Suppressor macrophage treated with lipopolysaccharide for 1 hour (primary cell): ENCODE results near the gene RFX5.
"Not testable (repeated sequence)": the region's sequence is repeated elsewhere in the genome, so short reads cannot be mapped to it uniquely, and the experiment has no call there.

Experiments
- DNase-seq, 3 donors: peaks; one replicate each; pipeline ENCODE4 v3.0.0-alpha.2; 2020 to 2022

The RFX5 gene

DNA sequence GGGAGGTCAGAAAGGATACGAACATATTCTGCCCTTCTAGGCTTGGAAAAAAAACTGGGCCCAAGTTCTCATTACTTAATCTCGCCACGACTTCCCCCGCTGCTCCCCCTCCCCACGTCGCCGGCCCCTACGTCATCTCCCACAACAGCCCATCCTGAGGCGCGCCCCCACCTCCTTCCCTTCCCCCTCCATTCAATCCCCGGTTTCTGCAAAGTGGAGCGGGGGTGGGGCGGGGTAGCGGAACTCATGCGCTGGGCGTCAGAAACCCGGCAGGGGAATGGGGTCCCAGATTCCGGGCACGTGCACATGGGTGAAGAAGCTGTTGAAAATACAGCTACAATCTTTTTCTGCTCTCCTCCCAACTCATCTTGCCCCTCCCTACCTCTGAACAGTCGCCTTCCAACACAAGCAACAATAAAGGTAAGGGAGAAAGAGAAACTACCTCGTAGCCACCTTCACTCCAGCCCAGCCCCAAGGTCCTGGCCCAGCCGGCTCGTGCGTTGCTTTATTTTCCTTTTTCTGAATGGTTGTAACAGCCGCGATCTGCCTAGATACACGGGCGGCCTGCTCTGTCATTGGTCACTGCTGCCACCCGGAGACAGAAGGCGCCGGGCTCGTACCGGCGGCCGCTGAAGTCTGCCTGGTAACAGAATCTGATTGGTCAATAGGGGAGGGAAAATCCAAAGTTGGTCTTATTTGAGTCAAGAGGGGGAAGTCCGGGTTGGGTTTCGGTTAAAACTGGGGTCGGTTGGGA lies at the start of gene RFX5:
Gene RFX5 (minus strand): TSS at position 484 of the 754 bp plus-strand sequence. CDS start 932 bp downstream, outside the sequence.
- peak; percentile 96 to 99 (median 99) for DNase-seq

DNA sequence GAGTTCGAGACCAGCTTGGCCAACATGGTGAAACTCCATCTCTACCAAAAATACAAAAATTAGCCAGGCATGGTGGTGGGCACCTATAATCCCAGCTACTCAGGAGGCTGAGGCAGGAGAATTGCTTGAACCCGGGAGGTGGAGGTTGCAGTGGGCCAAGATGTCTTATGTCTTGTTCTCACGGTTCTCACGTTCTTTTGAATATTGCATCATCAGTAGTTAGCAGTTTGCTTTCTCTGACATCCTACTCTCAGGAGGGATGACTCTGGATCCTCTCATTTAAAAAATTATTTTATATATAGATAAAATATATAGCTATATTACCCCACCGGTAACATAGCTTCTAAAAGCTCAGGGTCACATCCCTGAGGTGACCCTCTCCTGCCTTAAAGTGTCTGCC lies 49.2 kb upstream of the RFX5 start:
- DNase-seq, result not testable (repeated sequence)

- DNase-seq, result no peak
These were observed 46.5 kb upstream of the RFX5 start for GRCh38 chr1:151393583-151393982.

DNA sequence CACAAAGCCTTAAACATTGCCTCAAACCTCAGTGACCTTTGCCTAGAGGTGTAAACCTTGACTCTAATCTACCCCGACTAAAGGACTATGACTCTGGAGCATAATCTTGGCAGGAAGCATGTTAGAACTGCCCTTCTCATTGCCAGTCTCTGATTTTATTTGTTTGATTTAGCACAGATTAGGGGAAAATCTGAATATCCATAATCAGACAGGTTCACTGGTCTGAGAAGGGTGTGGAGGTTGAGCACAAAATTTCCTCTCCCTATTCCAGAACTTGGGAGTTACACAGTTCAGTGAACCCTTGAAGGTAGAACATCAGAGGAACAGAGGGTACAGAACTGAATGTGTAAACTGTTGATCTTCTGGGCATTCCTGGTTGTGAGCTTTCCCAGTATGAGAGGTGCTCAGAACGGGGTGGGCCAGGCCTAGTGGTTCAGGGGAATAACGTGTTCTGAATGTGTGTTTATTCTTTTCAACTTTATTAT lies 44.1 kb upstream of the RFX5 start:
- no peak for DNase-seq

- not testable (repeated sequence) for DNase-seq
These were observed 43.4 kb upstream of the RFX5 start for GRCh38 chr1:151390221-151391078.

DNA sequence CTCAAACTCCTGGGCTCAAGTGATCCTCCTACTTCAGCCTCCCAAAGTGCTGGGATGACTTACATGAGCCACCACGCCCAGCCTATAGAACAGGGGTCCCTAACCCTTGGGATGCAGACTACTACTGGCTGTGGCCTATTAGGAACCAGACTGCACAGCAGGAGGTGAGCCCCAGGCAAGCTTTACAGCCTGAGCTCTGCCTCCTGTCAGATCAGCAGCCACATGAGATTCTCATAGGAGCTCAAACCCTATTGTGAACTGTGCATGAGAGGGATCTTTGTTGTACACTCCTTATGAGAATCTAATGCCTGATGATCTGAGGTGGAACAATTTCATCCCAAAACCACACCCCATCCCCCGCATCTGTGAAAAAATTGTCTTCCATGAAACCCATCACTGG lies 39.0 kb upstream of the RFX5 start:
- DNase-seq, result no peak

DNA sequence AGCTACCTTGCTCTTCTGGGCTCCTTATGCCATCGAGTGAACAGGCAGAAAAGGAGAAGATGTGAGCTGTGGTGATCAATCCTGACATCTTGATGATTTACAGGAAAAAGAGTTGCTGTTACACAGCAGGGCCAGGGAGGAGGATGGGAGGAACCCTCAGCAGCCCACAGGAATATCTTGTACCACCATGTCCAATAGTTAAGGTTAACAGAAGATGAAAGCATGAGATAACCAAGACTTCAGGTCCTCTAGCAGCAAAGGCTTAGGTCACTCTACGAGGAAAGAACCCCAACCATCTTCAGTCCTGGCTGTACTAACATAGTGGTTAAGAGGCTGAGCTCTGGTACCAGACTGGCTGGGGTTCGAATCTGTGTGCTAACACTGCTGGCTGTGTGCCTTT lies 37.5 kb upstream of the RFX5 start:
- DNase-seq, result no peak

DNA sequence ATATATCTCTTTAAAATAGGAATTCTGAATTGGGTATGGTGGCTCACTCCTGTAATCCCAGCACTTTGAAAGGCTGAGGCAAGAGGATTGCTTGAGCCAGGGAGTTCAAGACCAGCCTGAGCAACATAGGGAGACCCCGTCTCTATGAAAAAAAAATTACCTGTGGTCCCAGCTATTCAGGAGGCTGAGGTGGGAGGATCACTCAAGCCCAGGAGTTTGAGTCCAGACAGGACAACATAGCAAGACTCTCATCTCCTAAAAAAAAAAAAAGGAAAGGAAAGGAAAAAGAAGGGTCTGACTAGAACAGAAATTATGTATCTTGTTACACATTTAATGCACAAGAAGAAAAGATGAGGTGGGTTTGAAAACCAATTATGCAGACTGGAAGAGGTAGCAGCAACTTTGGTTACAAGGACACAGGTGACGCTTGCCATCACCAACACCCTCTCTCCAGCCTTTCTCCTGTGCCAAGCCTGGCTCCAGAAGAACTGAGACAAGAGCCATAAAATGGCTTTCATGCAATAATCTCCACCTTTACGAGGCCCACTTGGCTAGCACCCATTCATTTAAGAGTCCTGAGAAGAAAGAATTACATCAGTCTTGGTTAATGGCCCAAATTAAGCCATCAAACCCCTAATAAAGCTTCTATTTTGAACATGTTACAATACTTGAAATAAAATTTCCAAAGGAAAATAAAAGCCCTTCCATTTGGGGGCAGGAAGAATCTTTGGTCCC lies 30.3 kb upstream of the RFX5 start:
- no peak for DNase-seq

- no peak for DNase-seq
These were observed 26.1 kb upstream of the RFX5 start for GRCh38 chr1:151373196-151373595.

DNA sequence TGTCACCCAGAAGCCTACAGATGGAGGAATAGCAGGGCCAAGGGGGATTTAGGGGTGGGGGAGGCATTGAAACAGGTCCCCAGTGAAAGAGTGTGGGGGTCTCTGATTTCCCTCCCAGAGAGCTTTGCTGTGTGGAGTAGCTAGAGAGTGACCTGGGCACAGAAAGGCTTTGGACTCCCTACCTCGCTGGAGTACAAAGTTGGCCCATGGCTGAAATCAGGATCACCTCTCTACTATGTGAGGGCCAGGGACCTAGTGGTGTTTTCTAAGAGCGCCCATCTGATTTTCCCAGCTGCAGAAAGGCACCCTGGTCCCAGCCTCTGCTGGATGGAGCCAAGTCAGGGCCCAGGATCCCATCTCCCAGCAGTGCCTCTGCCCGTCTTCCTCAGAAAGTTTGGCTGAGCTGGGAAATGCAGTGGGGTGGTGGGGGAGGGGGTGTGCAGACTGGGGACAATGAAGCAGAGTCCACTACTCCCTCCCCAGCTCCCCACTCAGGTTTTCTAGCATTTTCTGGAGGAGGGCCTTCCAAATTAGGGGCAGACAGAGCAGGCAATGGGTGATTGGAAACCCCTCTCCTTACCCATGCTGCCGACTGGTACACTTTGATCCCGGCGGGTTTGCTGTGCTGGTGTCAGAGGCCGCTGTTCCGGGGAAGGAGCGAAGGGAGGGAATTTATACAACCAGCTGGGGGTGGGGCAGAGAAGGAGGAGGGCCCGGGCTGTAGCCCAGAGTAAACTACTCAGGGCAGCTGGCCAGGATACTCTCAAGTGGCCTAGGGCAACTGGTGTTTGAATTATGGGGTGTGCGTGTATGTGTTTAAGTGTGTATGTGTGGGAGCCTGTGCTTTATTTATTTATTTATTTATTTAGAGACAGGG lies 25.2 kb upstream of the RFX5 start, which contains the start of gene SELENBP1:
Gene SELENBP1 (minus strand): TSS at position 648 of the 877 bp plus-strand sequence. CDS start 64 bp downstream, at position 584.
- DNase-seq, result no peak

- peak; percentile 27 to 44 (median 44) for DNase-seq
These were observed 24.5 kb upstream of the RFX5 start for GRCh38 chr1:151371370-151372057.

GRCh38 chr1:151370211-151370911 lies 23.3 kb upstream of the RFX5 start:
- DNase-seq, result no peak

DNA sequence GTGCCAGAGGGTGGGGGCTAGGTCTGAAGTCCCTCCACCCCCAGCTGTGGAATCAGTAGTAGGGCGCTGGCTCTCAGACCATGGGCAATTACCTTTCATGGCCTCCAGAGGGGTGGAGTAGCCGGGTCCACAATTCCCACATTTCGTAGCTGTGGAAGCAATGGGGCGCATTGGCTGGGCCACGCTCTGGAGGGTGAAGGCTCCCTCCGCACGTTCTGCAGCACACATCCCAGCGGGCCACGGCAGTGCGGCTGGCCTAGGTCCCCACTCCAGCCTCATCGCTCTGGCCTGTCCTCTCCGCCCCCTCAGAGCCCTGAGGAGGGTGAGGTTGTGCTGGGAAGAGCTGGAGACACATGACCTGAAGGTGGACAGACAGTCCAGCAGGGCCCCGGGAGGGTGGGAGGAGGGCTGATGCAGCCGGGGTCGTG lies 22.6 kb upstream of the RFX5 start:
- no peak for DNase-seq

DNA sequence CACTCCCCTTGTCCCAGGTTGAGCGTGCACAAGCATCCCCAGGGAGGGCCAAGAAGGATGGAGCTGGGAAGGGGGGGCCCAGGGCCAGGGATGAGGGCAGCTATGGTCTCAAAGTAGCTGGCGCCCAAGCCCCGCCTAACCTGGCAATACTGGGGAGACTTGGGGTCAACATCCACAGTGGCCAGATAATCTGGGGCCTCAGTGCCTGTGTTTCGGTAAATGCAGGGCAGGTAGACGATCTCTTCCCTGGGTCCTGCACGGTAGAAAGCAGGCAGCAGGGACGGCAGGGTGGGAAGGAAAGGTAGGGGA lies 22.2 kb upstream of the RFX5 start:
- DNase-seq, result no peak

GRCh38 chr1:151368393-151369301 lies 21.6 kb upstream of the RFX5 start:
- DNase-seq, result no peak

DNA sequence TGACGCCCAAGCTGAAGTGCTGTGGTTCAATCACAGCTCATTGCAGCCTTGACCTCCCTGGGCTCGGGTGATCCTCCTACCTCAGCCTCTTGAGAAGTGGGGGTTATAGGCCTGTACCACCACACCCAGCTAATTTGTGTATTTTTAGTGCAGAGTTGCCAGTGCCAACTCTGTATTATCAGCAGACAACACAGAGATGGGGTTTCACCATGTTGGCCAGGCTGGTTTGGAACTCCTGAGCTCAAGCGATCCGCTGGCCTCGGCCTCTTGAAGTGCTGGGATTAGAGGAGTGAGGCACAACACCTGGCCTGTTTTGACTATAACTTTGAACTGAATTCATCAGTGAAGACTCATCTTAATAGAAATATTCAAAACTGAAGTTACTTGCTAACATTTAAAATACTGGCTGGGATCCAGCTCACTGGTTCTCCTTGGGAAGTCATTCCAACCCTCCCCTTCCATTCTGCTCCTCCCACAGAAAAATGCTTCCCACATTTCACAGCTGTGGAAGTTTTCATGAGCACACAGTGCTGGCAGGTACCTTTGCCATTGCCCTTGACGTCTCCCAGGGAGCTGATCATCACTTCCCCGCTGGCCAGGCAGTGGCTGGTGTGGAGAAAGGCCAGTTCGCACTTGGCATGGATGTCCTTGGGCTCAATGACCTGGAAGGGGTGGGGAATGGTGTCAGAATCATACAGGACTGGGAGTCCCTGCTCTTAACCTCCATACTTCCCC lies 20.8 kb upstream of the RFX5 start:
- no peak for DNase-seq

- DNase-seq, result no peak
These were observed 17.9 kb upstream of the RFX5 start for GRCh38 chr1:151364996-151365395.

DNA sequence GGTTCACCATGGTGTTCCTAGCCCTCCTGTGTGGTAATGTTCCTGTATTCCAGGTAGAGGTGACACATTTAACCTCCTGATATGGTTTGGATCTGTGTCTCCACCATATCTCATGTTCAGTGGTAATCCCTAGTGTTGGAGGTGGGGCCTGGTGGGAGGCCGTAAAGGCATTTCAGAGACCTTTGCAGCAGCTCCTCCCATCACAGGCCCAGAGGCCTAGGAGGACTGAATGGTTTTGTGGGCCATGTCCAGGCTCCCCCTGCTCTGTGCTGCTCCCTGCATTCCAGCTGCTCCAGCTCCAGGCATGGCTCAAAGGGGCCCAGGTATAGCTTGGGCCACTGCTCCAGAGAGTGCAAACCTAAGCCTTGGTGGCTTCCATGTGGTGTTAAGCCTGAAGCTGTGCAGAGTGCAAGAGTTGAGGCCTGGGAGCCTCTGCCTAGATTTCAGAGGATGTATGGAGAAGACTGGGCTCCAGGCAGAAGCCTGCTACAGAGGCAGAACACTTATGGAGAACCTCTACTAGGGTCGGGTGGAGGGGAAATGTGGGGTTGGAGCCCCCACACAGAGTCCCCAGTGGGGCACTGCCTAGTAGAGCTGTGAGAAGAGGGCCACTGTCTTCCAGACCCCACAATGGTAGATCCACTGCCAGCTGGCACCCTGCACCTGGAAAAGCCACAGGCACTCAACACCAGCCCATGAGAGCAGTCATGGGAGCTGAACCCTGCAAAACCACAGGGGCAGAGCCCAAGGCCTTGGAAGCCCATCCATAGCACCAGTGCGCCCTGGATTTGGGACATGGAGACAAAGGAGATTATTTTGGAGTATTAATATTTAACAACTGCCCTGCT lies 15.5 kb upstream of the RFX5 start:
- no peak for DNase-seq
